Activated CD8-positive, alpha-beta T cell treated with anti-CD3 and anti-CD28 coated beads, Interleukin-2, amount 10 ng/mL, durations not matched to agents 7 days and 5 days (primary cell): ENCODE measurements around the gene MGRN1. TPM values are rescaled to one million over a fixed set of nuclear protein-coding genes. Genes with fewer than 3 reads are reported as not detected.
A peak's percentile ranks its signal among the peaks of the same experiment; 100 is the strongest.
"Not testable (repeated sequence)": the region's sequence is repeated elsewhere in the genome, so short reads cannot be mapped to it uniquely, and the experiment has no call there.

Source experiments
- ATAC-seq: fragments of 150-1000 bp; cut with Tn5 transposase; one replicate; pipeline ENCODE4 v1.10.0; 2021; ENCODE audit warnings: moderate library complexity
- CTCF ChIA-PET: fragments of 350-600 bp; sonication (Branson Sonifier 250); formaldehyde crosslinking; loops from one replicate; lab custom pipeline; 2021; ENCODE audit warnings: antibody characterized with exemption; lab: Charles Lee
- POLR2A ChIA-PET: fragments of 350-600 bp; sonication (Branson Sonifier 250); formaldehyde crosslinking; loops from one replicate; lab custom pipeline; 2021; ENCODE audit warnings: antibody characterized with exemption; lab: Charles Lee
- DNase-seq: peaks from one replicate; pipeline ENCODE4 v3.0.0-alpha.2; 2020
- H3K27ac Mint-ChIP-seq: one replicate; pipeline ENCODE4 v1.8.0; 2021; ENCODE audit warnings: mild to moderate bottlenecking, mixed read lengths
- H3K27me3 Mint-ChIP-seq: one replicate; pipeline ENCODE4 v1.8.0; 2021; ENCODE audit warnings: low read depth, mixed read lengths
- H3K36me3 Mint-ChIP-seq: one replicate; pipeline ENCODE4 v1.8.0; 2021; ENCODE audit warnings: low read depth, mixed read lengths
- H3K4me1 Mint-ChIP-seq: one replicate; pipeline ENCODE4 v1.8.0; 2021; ENCODE audit warnings: low read depth, mixed read lengths
- H3K4me3 Mint-ChIP-seq: one replicate; pipeline ENCODE4 v1.8.0; 2021; ENCODE audit warnings: mild to moderate bottlenecking, mixed read lengths
- H3K9me3 Mint-ChIP-seq: one replicate; pipeline ENCODE4 v1.8.0; 2022; ENCODE audit warnings: mixed read lengths; ENCODE audit not compliant: insufficient read depth
- total RNA-seq, 2 experiments: library from RNA; stranded (reverse); gene quantifications; one replicate each; pipeline ENCODE4 v1.2.3, GENCODE V29; 2021

The MGRN1 gene
- total RNA-seq, 2 experiments from 2014 or later = 77.3 to 80.6 TPM

GRCh38 chr16:4648917-4649316 is 24.3 kb downstream of the MGRN1 start:
- H3K9me3 Mint-ChIP-seq = no peaks in the 10 kb centered on the region
- H3K36me3 Mint-ChIP-seq = peaks cover 33% of the 10 kb centered on the region
- H3K4me1 Mint-ChIP-seq = peaks cover 48% of the 10 kb centered on the region
- ChIA-PET CTCF (interaction anchor here (1.2 to 2.5 kb wide), 3 partner anchors 12 to 141 kb away, joined by 3 to 18 read pairs (median 7); no protein-coding TSS in a partner anchor), POLR2A (no interaction called here)
- peak; percentile 39 for DNase-seq
- no peaks in the 10 kb centered on the region for H3K27me3 Mint-ChIP-seq
- no peak for ATAC-seq
- H3K27ac Mint-ChIP-seq = peak overlapping the region; percentile 75
- peak overlapping the region; percentile 57 for H3K4me3 Mint-ChIP-seq

GRCh38 chr16:4649744-4650442 is 25.3 kb downstream of the MGRN1 start:
- ChIA-PET POLR2A (interaction anchor here (0.7 to 1.7 kb wide), 3 partner anchors 27 to 155 kb away, joined by 3 to 5 read pairs (median 3); no protein-coding TSS in a partner anchor), CTCF (interaction anchor here (0.7 to 2.5 kb wide), 15 partner anchors 9 to 248 kb away, joined by 3 to 18 read pairs (median 4); partner anchors contain the start of gene MGRN1)
- no peaks in the 10 kb centered on the region for H3K9me3 Mint-ChIP-seq
- peaks cover 38% of the 10 kb centered on the region for H3K36me3 Mint-ChIP-seq
- H3K27ac Mint-ChIP-seq = peak overlapping the region; percentile 37
- peaks cover 52% of the 10 kb centered on the region for H3K4me1 Mint-ChIP-seq
- H3K27me3 Mint-ChIP-seq = no peaks in the 10 kb centered on the region
- no peak overlapping the region for H3K4me3 Mint-ChIP-seq
- DNase-seq = peak; percentile 48
- ATAC-seq = peak; percentile 25

- POLR2A ChIA-PET = interaction anchor here (0.6 to 1.7 kb wide), 3 partner anchors 26 to 324 kb away, joined by 3 to 5 read pairs (median 4); no protein-coding TSS in a partner anchor
- peak overlapping the region; percentile 20 for H3K27ac Mint-ChIP-seq
Measured at GRCh38 chr16:4650443-4651074, 25.9 kb downstream of the MGRN1 start.

GRCh38 chr16:4651827-4652226 is 27.2 kb downstream of the MGRN1 start:
- H3K27me3 Mint-ChIP-seq = no peaks in the 10 kb centered on the region
- ChIA-PET CTCF (interaction anchor here (0.9 to 1.1 kb wide), 2 partner anchors 9 to 16 kb away, joined by 3 read pairs; no protein-coding TSS in a partner anchor), POLR2A (no interaction called here)
- peaks cover 40% of the 10 kb centered on the region for H3K36me3 Mint-ChIP-seq
- DNase-seq (no peak), ATAC-seq (no peak)
- peaks cover 36% of the 10 kb centered on the region for H3K4me1 Mint-ChIP-seq
- no peaks in the 10 kb centered on the region for H3K9me3 Mint-ChIP-seq
- no peak overlapping the region for H3K4me3 Mint-ChIP-seq
- no peak overlapping the region for H3K27ac Mint-ChIP-seq

More at GRCh38 chr16:4650443-4651074, 25.9 kb downstream of the MGRN1 start:
- Mint-ChIP-seq H3K36me3 (peaks cover 37% of the 10 kb centered on the region), H3K4me1 (peaks cover 47% of the 10 kb centered on the region)
- CTCF ChIA-PET = interaction anchor here (0.7 to 2.5 kb wide), 15 partner anchors 9 to 248 kb away, joined by 3 to 18 read pairs (median 4); partner anchors contain the start of gene MGRN1
- H3K9me3 Mint-ChIP-seq, H3K27me3 Mint-ChIP-seq, H3K4me3 Mint-ChIP-seq: not testable (repeated sequence)
- DNase-seq (peak; percentile 77), ATAC-seq (peak; percentile 66)

GRCh38 chr16:4652561-4652960 is 27.9 kb downstream of the MGRN1 start:
- Mint-ChIP-seq H3K27me3 (no peaks in the 10 kb centered on the region), H3K36me3 (peaks cover 35% of the 10 kb centered on the region), H3K27ac (no peak overlapping the region), H3K4me3 (no peak overlapping the region), H3K4me1 (peaks cover 29% of the 10 kb centered on the region), H3K9me3 (no peaks in the 10 kb centered on the region)
- DNase-seq = no peak
- no peak for ATAC-seq
- CTCF ChIA-PET = no interaction called here
- POLR2A ChIA-PET = no interaction called here

- no peaks in the 10 kb centered on the region for H3K9me3 Mint-ChIP-seq
- no peaks in the 10 kb centered on the region for H3K27me3 Mint-ChIP-seq
- POLR2A ChIA-PET = no interaction called here
- no peak overlapping the region for H3K4me3 Mint-ChIP-seq
- H3K36me3 Mint-ChIP-seq = peaks cover 34% of the 10 kb centered on the region
- ATAC-seq = no peak
- peak overlapping the region; percentile 34 for H3K27ac Mint-ChIP-seq
- DNase-seq = no peak
- CTCF ChIA-PET = no interaction called here
- peaks cover 29% of the 10 kb centered on the region for H3K4me1 Mint-ChIP-seq
Measured at GRCh38 chr16:4654011-4654963, 29.7 kb downstream of the MGRN1 start.

GRCh38 chr16:4654964-4655590 is 30.5 kb downstream of the MGRN1 start:
- Mint-ChIP-seq H3K4me3 (no peak overlapping the region), H3K27ac (no peak overlapping the region), H3K4me1 (peaks cover 30% of the 10 kb centered on the region), H3K9me3 (no peaks in the 10 kb centered on the region), H3K27me3 (no peaks in the 10 kb centered on the region), H3K36me3 (peaks cover 34% of the 10 kb centered on the region)
- ATAC-seq (no peak), DNase-seq (no peak)
- ChIA-PET CTCF (no interaction called here), POLR2A (no interaction called here)

GRCh38 chr16:4655801-4656200 is 31.2 kb downstream of the MGRN1 start:
- Mint-ChIP-seq H3K27ac (peak overlapping the region; percentile 34), H3K4me3 (no peak overlapping the region), H3K36me3 (peaks cover 29% of the 10 kb centered on the region), H3K27me3 (no peaks in the 10 kb centered on the region), H3K9me3 (no peaks in the 10 kb centered on the region), H3K4me1 (peaks cover 32% of the 10 kb centered on the region)
- ChIA-PET CTCF (no interaction called here), POLR2A (no interaction called here)
- no peak for DNase-seq
- ATAC-seq = no peak

GRCh38 chr16:4656221-4656620 is 31.6 kb downstream of the MGRN1 start:
- Mint-ChIP-seq H3K36me3 (peaks cover 25% of the 10 kb centered on the region), H3K4me3 (no peak overlapping the region), H3K27me3 (no peaks in the 10 kb centered on the region), H3K4me1 (peaks cover 32% of the 10 kb centered on the region), H3K27ac (peak overlapping the region; percentile 34), H3K9me3 (no peaks in the 10 kb centered on the region)
- ATAC-seq (no peak), DNase-seq (no peak)
- ChIA-PET CTCF (no interaction called here), POLR2A (no interaction called here)

GRCh38 chr16:4656695-4657686 is 32.4 kb downstream of the MGRN1 start:
- Mint-ChIP-seq H3K4me3 (no peak overlapping the region), H3K9me3 (no peaks in the 10 kb centered on the region), H3K27me3 (no peaks in the 10 kb centered on the region), H3K27ac (peak overlapping the region; percentile 20), H3K36me3 (peaks cover 24% of the 10 kb centered on the region), H3K4me1 (peaks cover 39% of the 10 kb centered on the region)
- ATAC-seq (no peak), DNase-seq (no peak)
- POLR2A ChIA-PET = no interaction called here
- CTCF ChIA-PET = no interaction called here
